Upper lobe of right lung (tissue), 1 donor: ENCODE measurements around the gene SRSF2. TPM values are rescaled to one million over a fixed set of nuclear protein-coding genes. Genes with fewer than 3 reads are reported as not detected.

ENCODE experiments used
- ATAC-seq: fragments of 200-7000 bp; cut with Tn5 transposase; one replicate; pipeline ENCODE4 v1.9.1; 2020; ENCODE audit warnings: mild to moderate bottlenecking, moderate library complexity
- DNase-seq: peaks from one replicate; pipeline ENCODE4 v3.0.0-alpha.2; 2020
- H3K27ac ChIP-seq: fragments of 200-600 bp; one replicate; pipeline ENCODE4 v1.8.0; 2022
- H3K27me3 ChIP-seq: fragments of 200-600 bp; one replicate; pipeline ENCODE4 v1.8.0; 2022; ENCODE audit warnings: mild to moderate bottlenecking
- H3K36me3 ChIP-seq: fragments of 200-600 bp; one replicate; pipeline ENCODE4 v1.8.0; 2022
- H3K4me1 ChIP-seq: fragments of 200-600 bp; one replicate; pipeline ENCODE4 v1.8.0; 2022
- H3K4me3 ChIP-seq: fragments of 200-600 bp; one replicate; pipeline ENCODE4 v1.8.0; 2022; ENCODE audit warnings: mild to moderate bottlenecking
- H3K9me3 ChIP-seq: fragments of 200-600 bp; one replicate; pipeline ENCODE4 v1.8.0; 2022
- CTCF ChIP-seq: fragments of 200-600 bp; IDR thresholded peaks from one replicate; pipeline ENCODE4 v1.8.0; 2022; ENCODE audit warnings: antibody characterized with exemption
- intact Hi-C: fragments of 100-400 bp; cut with DNase I; formaldehyde crosslinking; loops from one replicate; pipeline ENCODE4 v1.11.0; 2022
- total RNA-seq: library from RNA; stranded (reverse); fragmentation: NEBNext Ultra II Directional; extraction: Animal tissue kit (Norgen Biotek cat#: 25700); gene quantifications from one replicate; pipeline ENCODE4 v1.2.1, GENCODE V29; 2021
- donor health status: DM: no; HTN: yes; CAD: no; lungs with severe emphysema.

SRSF2 gene
- total RNA-seq, 1 donor from 2014 or later: 145 TPM

- no peak for TF ChIP-seq CTCF
- Histone ChIP-seq H3K4me3 (no peak overlapping the region), H3K27me3 (no peaks in the 10 kb centered on the region), H3K36me3 (no peaks in the 10 kb centered on the region), H3K9me3 (no peaks in the 10 kb centered on the region), H3K4me1 (peaks cover 52% of the 10 kb centered on the region), H3K27ac (peak overlapping the region; percentile 63)
- intact Hi-C loops: no loop called here
- DNase-seq: no peak
- ATAC-seq: peak; percentile 42
Measured at GRCh38 chr17:76696763-76697701, 40.1 kb downstream of the SRSF2 start.

DNA sequence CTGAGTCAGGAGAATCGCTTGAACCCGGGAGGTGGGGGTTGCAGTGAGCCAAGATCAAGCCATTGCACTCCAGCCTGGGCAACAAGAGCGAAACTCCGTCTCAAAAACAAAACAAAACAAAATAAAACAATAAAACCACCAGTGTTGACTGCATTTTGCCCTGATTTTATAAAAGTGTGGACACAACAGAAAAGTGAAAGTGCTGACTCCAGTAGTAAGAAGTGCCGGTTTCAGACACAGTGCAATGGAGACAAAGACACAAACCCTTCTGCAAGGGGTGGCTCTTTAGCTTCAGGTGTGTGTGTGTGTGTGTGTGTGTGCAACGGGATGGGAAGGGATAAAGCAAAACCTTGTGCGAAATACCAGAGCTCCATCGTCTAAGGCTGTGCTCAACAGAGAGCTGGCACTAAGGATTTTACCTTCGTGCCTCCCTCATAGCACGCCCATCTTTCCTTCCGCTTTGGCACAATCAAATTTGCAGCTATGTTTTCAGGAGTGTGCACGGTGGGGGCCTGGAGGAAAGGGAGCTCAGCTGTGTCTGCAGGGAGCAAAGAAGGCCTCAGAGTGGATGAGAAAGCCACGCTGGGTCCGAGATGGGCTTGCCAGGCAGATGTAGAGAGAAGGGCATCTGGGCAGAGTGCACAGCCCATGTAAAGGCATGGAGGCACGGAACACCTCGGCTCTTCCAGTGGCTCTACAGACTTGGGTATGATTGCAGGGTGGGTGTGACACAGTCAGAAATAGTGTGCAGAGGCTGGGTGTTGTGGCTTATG, 41.9 kb downstream of the SRSF2 start:
- Histone ChIP-seq H3K4me3 (no peak overlapping the region), H3K4me1 (peaks cover 54% of the 10 kb centered on the region), H3K27ac (no peak overlapping the region), H3K27me3 (no peaks in the 10 kb centered on the region), H3K9me3 (no peaks in the 10 kb centered on the region), H3K36me3 (no peaks in the 10 kb centered on the region)
- intact Hi-C loops: no loop called here
- no peak for ATAC-seq
- no peak for DNase-seq
- TF ChIP-seq CTCF: no peak

DNA sequence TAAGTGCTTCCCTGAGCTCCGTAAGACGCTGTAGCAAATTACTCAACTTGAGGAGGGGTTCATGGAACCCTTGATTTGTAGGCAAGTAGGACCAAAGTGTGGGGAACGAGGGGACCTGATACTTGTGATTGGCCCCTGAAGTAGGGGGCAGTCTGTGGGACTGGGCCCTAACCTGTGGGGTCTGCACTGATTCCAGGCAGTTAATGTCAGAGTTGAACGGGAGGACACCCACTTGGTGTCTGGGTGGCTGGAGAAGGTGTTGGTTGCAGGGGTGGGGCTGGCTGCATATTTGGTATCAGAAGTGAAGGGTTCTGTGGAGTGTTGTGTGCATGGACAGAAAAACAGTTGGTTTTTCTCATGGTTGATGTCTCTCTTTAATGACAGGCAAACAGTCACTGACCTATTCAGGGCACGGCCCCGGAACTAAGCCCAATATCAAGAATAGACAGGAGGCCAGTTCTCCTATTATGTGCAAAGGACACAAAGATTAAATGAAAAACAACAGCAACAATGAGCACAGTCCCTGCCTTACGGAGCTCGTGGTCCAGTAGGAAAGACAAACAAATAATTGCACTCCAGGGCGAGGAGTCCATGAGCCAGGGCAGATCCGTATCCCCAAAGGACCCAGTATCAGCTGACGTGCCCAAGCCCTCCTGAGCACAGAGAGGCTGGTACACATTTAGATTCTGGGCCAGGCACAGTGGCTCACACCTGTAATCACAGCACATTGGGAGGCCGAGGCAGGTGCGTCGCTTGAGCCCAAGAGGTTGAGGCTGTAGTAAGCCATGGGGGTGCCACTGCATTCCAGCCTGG, 45.5 kb downstream of the SRSF2 start:
- Histone ChIP-seq H3K4me3 (no peak overlapping the region), H3K27ac (no peak overlapping the region), H3K27me3 (no peaks in the 10 kb centered on the region), H3K36me3 (no peaks in the 10 kb centered on the region), H3K9me3 (no peaks in the 10 kb centered on the region), H3K4me1 (peaks cover 47% of the 10 kb centered on the region)
- TF ChIP-seq CTCF: no peak
- no peak for ATAC-seq
- DNase-seq: no peak
- intact Hi-C loops: no loop called here

DNA sequence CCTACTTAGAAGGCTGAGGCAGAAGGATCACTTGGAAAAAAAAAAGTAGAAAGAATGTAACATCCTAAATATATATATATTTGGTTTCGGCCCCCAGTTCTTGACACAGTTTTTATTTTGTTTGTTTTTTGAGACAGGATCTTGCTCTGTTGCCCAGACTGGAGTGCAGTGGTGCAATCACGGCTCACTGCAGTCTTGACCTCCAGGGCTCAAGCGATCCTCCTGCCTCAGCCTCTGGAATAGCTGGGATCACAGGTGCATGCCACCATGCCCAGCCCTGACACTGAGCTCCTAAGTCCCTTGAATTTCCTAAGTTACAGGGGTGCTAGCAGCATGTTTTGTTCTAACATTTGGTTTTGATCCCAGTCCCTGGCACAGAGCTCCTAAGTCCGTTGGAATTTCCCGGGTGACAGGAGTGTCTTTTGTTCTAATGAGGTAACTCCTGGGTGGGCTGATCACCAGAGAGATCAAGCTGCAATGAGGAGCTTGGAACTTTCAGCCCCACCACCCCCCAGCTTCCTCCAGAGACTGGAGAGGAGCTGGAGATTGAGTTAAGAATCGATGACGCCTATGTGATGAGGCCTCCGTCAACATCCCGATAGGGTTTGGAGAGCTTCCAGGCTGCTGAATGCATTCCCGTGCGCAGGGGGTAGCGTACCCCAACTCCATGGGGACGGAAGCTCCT, 46.4 kb downstream of the SRSF2 start:
- ATAC-seq: no peak
- no peaks in the 10 kb centered on the region for H3K36me3 ChIP-seq
- H3K27ac ChIP-seq: no peak overlapping the region
- no peak for TF ChIP-seq CTCF
- H3K9me3 ChIP-seq: no peaks in the 10 kb centered on the region
- H3K27me3 ChIP-seq: no peaks in the 10 kb centered on the region
- no peak overlapping the region for H3K4me3 ChIP-seq
- H3K4me1 ChIP-seq: peaks cover 39% of the 10 kb centered on the region
- intact Hi-C loops: no loop called here
- DNase-seq: no peak

DNA sequence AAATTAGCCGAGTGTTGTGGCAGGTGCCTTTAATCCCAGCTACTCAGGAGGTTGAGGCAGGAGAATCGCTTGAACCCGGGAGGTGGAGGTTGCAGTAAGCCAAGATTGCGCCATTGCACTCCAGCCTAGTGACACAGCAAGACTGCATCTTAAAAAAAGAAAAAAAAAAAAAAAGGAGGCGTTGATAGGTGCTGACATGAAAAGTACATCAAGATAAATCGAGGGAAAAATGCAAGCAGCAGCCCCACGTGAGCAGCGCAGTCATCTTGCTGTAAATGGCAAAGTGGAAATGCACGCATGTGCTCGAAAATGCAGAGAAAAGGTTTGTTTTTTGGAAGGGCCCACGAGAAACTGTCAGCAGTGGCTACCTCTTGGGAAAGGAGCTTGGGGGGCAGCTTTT, 47.3 kb downstream of the SRSF2 start:
- intact Hi-C loops: no loop called here
- DNase-seq (no peak), ATAC-seq (no peak)
- Histone ChIP-seq H3K27ac (peak overlapping the region; percentile 79), H3K27me3 (no peaks in the 10 kb centered on the region), H3K9me3 (no peaks in the 10 kb centered on the region), H3K4me3 (no peak overlapping the region), H3K4me1 (peaks cover 35% of the 10 kb centered on the region), H3K36me3 (no peaks in the 10 kb centered on the region)
- no peak for TF ChIP-seq CTCF
